Hepatocyte (in vitro differentiated cells): Measurements from ENCODE around the gene OR4N5.

Experiments used
- EZH2 ChIP-seq: fragments of 200-600 bp; sonication (generic); IDR thresholded peaks from 2 replicates; pipeline ENCODE4 v1.6.1; 2016; ENCODE audit warnings: antibody characterized with exemption, mild to moderate bottlenecking, borderline replicate concordance
- EZH2phosphoT487 ChIP-seq: fragments of 200-600 bp; sonication (generic); IDR thresholded peaks from one replicate; pipeline ENCODE4 v1.6.1; 2018; ENCODE audit warnings: antibody characterized with exemption, mild to moderate bottlenecking, low read depth, moderate library complexity; ENCODE audit not compliant: unreplicated experiment, severe bottlenecking
- TF ChIP-seq, protein P1 (sequence below): fragments of 200-600 bp; sonication (generic); IDR thresholded peaks from 2 replicates; pipeline ENCODE4 v1.5.1; 2016; ENCODE audit warnings: antibody characterized with exemption, mild to moderate bottlenecking; ENCODE audit not compliant: poor library complexity

DNA sequence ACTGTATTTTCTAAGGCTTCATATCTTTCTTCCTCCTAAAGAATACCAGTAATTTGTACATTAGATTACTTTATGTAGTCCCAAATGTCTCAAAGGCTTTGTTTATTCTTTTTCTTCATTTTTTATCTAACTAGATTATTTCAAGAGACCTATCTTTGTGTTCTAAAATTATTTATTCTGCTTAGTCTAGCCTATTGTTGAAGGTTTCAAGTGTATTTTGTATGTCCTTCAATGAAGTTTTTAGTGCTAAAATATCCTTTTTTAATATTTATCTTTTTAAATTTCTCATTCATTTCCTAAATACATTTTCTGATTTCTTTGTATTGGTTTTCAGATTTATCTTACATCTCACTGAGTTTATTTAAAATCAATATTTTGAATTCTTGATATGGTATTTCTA is 25.8 kb downstream of the OR4N5 start:
- TF ChIP-seq, protein P1, sequence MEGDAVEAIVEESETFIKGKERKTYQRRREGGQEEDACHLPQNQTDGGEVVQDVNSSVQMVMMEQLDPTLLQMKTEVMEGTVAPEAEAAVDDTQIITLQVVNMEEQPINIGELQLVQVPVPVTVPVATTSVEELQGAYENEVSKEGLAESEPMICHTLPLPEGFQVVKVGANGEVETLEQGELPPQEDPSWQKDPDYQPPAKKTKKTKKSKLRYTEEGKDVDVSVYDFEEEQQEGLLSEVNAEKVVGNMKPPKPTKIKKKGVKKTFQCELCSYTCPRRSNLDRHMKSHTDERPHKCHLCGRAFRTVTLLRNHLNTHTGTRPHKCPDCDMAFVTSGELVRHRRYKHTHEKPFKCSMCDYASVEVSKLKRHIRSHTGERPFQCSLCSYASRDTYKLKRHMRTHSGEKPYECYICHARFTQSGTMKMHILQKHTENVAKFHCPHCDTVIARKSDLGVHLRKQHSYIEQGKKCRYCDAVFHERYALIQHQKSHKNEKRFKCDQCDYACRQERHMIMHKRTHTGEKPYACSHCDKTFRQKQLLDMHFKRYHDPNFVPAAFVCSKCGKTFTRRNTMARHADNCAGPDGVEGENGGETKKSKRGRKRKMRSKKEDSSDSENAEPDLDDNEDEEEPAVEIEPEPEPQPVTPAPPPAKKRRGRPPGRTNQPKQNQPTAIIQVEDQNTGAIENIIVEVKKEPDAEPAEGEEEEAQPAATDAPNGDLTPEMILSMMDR: no peak
- TF ChIP-seq EZH2phosphoT487 (no peak), EZH2 (no peak)
